Measurements from ENCODE around the gene C18orf54.

The C18orf54 gene

GRCh38 chr18:54387631-54388030 is 29.9 kb downstream of the C18orf54 start:
- DNase-seq = no peak

GRCh38 chr18:54388203-54389142 is 30.8 kb downstream of the C18orf54 start:
- DNase-seq = no peak

GRCh38 chr18:54389143-54389505 is 31.4 kb downstream of the C18orf54 start:
- DNase-seq = no peak

- no peak for DNase-seq
These were observed 33.1 kb downstream of the C18orf54 start for GRCh38 chr18:54390838-54391237.

GRCh38 chr18:54392543-54393023 is 34.9 kb downstream of the C18orf54 start:
- peak; percentile 82 for DNase-seq

- no peak for DNase-seq
These were observed 36.1 kb downstream of the C18orf54 start for GRCh38 chr18:54393648-54394294.

GRCh38 chr18:54396760-54397159 is 39.1 kb downstream of the C18orf54 start:
- DNase-seq = no peak

GRCh38 chr18:54405290-54405689 is 47.6 kb downstream of the C18orf54 start:
- no peak for DNase-seq

- DNase-seq = no peak
These were observed 54.1 kb downstream of the C18orf54 start for GRCh38 chr18:54411781-54412180.

GRCh38 chr18:54415086-54415485 is 57.4 kb downstream of the C18orf54 start:
- DNase-seq = no peak

- DNase-seq = no peak
These were observed 58.7 kb downstream of the C18orf54 start for GRCh38 chr18:54416436-54416835.

- no peak for DNase-seq
These were observed 66.1 kb downstream of the C18orf54 start for GRCh38 chr18:54423831-54424230.

GRCh38 chr18:54426085-54426665 is 68.5 kb downstream of the C18orf54 start:
- DNase-seq = no peak
